Keratinocyte (primary cell): ENCODE measurements around the gene STAT3. TPM values are rescaled to one million over a fixed set of nuclear protein-coding genes. Genes with fewer than 3 reads are reported as not detected.

Experiments used
- DNase-seq: peaks from one replicate; pipeline ENCODE4 v3.0.0-alpha.2; 2011; ENCODE audit warnings: low read depth, missing footprints, low spot score
- FAIRE-seq: peaks from 2 replicates; lab custom pipeline; 2011; peaks lifted over from hg19 to GRCh38; lab: Jason Lieb, UNC
- H2AFZ ChIP-seq: 2 replicates; pipeline ENCODE4 v1.6.0; 2012; ENCODE audit warnings: low read length, control low read depth, inconsistent platforms; ENCODE audit not compliant: control insufficient read depth
- H3K27ac ChIP-seq: 2 replicates; pipeline ENCODE4 v1.5.1; 2011; ENCODE audit warnings: low read length; ENCODE audit not compliant: control insufficient read depth, insufficient read depth
- H3K27me3 ChIP-seq: 3 replicates; pipeline ENCODE4 v1.6.0; 2011; ENCODE audit warnings: low read length; ENCODE audit not compliant: control insufficient read depth, insufficient read depth; ENCODE audit errors: extremely low read depth
- H3K36me3 ChIP-seq, 2 experiments: 2 replicates in 1 of 2; 3 replicates in 1 of 2; pipeline ENCODE4 v1.5.1; 2011; ENCODE audit warnings: low read length in 2 of 2, mild to moderate bottlenecking in 1 of 2; ENCODE audit not compliant: control insufficient read depth in 2 of 2, insufficient read depth in 2 of 2; ENCODE audit errors: extremely low read depth in 1 of 2
- H3K4me1 ChIP-seq: 3 replicates; pipeline ENCODE4 v1.5.1; 2011; ENCODE audit warnings: low read length; ENCODE audit not compliant: control insufficient read depth, insufficient read depth; ENCODE audit errors: extremely low read depth
- H3K4me2 ChIP-seq: 3 replicates; pipeline ENCODE4 v1.6.0; 2011; ENCODE audit warnings: low read depth, low read length; ENCODE audit not compliant: control insufficient read depth, insufficient read depth; ENCODE audit errors: extremely low read depth
- H3K4me3 ChIP-seq, 3 experiments: fragments of 200-600 bp in 1 of 3; sonication (generic) in 1 of 3; 2 replicates in 2 of 3; 3 replicates in 1 of 3; pipeline ENCODE4 v1.5.1; 2011 to 2016; ENCODE audit warnings: low read length in 3 of 3, mild to moderate bottlenecking in 3 of 3, control low read depth in 2 of 3, inconsistent platforms in 1 of 3, low read depth in 1 of 3, mixed read lengths in 1 of 3, mixed run types in 1 of 3, moderate library complexity in 1 of 3; ENCODE audit not compliant: control insufficient read depth in 2 of 3, insufficient read depth in 2 of 3; ENCODE audit errors: extremely low read depth in 1 of 3
- H3K79me2 ChIP-seq: 2 replicates; pipeline ENCODE4 v1.6.0; 2012; ENCODE audit warnings: low read length; ENCODE audit not compliant: control insufficient read depth, insufficient read depth
- H3K9ac ChIP-seq: 3 replicates; pipeline ENCODE4 v1.6.0; 2011; ENCODE audit warnings: low read length; ENCODE audit not compliant: control insufficient read depth, insufficient read depth; ENCODE audit errors: extremely low read depth
- H3K9me1 ChIP-seq: 3 replicates; pipeline ENCODE4 v1.6.0; 2011; ENCODE audit warnings: low read length; ENCODE audit not compliant: control insufficient read depth, insufficient read depth; ENCODE audit errors: extremely low read depth
- H3K9me3 ChIP-seq: 2 replicates; pipeline ENCODE4 v1.5.1; 2012; ENCODE audit warnings: low read depth, low read length; ENCODE audit not compliant: control insufficient read depth
- H4K20me1 ChIP-seq: 3 replicates; pipeline ENCODE4 v1.6.0; 2011; ENCODE audit warnings: low read length; ENCODE audit not compliant: control insufficient read depth, insufficient read depth; ENCODE audit errors: extremely low read depth
- CTCF ChIP-seq, 3 experiments: IDR thresholded peaks in 1 of 3; conservative IDR thresholded peaks in 1 of 3; optimal IDR thresholded peaks in 1 of 3; 2 replicates in 2 of 3; 3 replicates in 1 of 3; pipeline versions ENCODE3 to v1.5.1; 2011; ENCODE audit warnings: low read length in 3 of 3, mild to moderate bottlenecking in 3 of 3, moderate library complexity in 2 of 3, control low read depth in 1 of 3, inconsistent platforms in 1 of 3; ENCODE audit not compliant: insufficient read depth in 2 of 3; ENCODE audit errors: extremely low read depth in 1 of 3
- EZH2 ChIP-seq: IDR thresholded peaks from one replicate; pipeline ENCODE4 v1.6.1; 2012; ENCODE audit warnings: inconsistent platforms, mild to moderate bottlenecking, low read length, moderate library complexity
- dilution Hi-C: fragments of 300-500 bp; cut with MboI; formaldehyde crosslinking; loops from one replicate; pipeline ENCODE4 v1.7.0; 2020; ENCODE audit warnings: low sequenced_read_pairs; ENCODE audit not compliant: extremely low pct_ligation_motif_present
- polyA plus RNA-seq, 5 experiments: library from polyadenylated mRNA; depleted of rRNA in 3 of 5; stranded (reverse) in 3 of 5; stranded (forward) in 1 of 5; unstranded in 1 of 5; fragments of >200 nt; gene quantifications; 1 replicate in 1 of 5; 2 replicates in 3 of 5; 3 replicates in 1 of 5; pipeline versions ENCODE4 v1.2.1 to v1.2.3, GENCODE V29; 2011 to 2012; ENCODE audit warnings: missing spikeins in 2 of 5, low read depth in 1 of 5, low replicate concordance in 1 of 5

The STAT3 gene
- polyA plus RNA-seq, 1 donor (not counting 4 experiments of a cell fraction or from before 2014, with no cell fraction given) = 37.4 TPM

- no peaks in the 10 kb centered on the region for H3K27me3 ChIP-seq
- H3K9ac ChIP-seq = peak within 1 kb of the TSS; percentile 72
- dilution Hi-C loops = no loop called here
- no peak for DNase-seq
- peak within 1 kb of the TSS; percentile 92 for H3K4me2 ChIP-seq
- FAIRE-seq = no peak
- peak within 1 kb of the TSS; percentile 73 to 80 (median 75) for H3K4me3 ChIP-seq
- H3K9me3 ChIP-seq = no peaks in the 10 kb centered on the region
- peak within 1 kb of the TSS; percentile 86 for H2AFZ ChIP-seq
- TF ChIP-seq CTCF (optimal IDR thresholded peaks at IDR 0.05 in 1 of 3, IDR thresholded peaks at IDR 0.05 in 1 of 3, conservative IDR thresholded peaks at IDR 0.05 in 1 of 3; ENCODE audit: extremely low read depth in 1 of 3, insufficient read depth in 2 of 3, low read length in 3 of 3) (no peak), EZH2 (no peak)
- H3K27ac ChIP-seq = peak within 1 kb of the TSS; percentile 11
- peaks cover 8% of the 10 kb centered on the region for H3K79me2 ChIP-seq
- H3K9me1 ChIP-seq = no peaks in the 10 kb centered on the region
- peaks cover 15% of the 10 kb centered on the region for H3K4me1 ChIP-seq
- no peaks in the 10 kb centered on the region for H3K36me3 ChIP-seq
- no peaks in the 10 kb centered on the region for H4K20me1 ChIP-seq
Observed at GRCh38 chr17:42276359-42276608, 112.0 kb downstream of the STAT3 start, which contains the start of gene STAT5B. Gene STAT5B, minus strand, starts transcription at chr17:42276391. Its CDS starts 44,264 bp downstream, at chr17:42232127.

- Histone ChIP-seq H3K36me3 (no peaks in the 10 kb centered on the region), H4K20me1 (no peaks in the 10 kb centered on the region), H3K79me2 (peaks cover 8% of the 10 kb centered on the region), H3K27me3 (no peaks in the 10 kb centered on the region), H3K9ac (peak overlapping the region; percentile 72), H2AFZ (peak overlapping the region; percentile 74), H3K4me3 (peak overlapping the region; percentile 73 to 80 (median 75)), H3K4me1 (peaks cover 15% of the 10 kb centered on the region), H3K9me1 (no peaks in the 10 kb centered on the region), H3K27ac (no peak overlapping the region), H3K4me2 (peak overlapping the region; percentile 92), H3K9me3 (no peaks in the 10 kb centered on the region)
- DNase-seq (no peak), FAIRE-seq (no peak)
- dilution Hi-C loops = no loop called here
- TF ChIP-seq EZH2 (no peak), CTCF (optimal IDR thresholded peaks at IDR 0.05 in 1 of 3, IDR thresholded peaks at IDR 0.05 in 1 of 3, conservative IDR thresholded peaks at IDR 0.05 in 1 of 3; ENCODE audit: extremely low read depth in 1 of 3, insufficient read depth in 2 of 3, low read length in 3 of 3) (no peak)
Observed at GRCh38 chr17:42275527-42276358, 112.5 kb downstream of the STAT3 start.
